Measurements from ENCODE around the gene METTL25.

Gene METTL25

DNA sequence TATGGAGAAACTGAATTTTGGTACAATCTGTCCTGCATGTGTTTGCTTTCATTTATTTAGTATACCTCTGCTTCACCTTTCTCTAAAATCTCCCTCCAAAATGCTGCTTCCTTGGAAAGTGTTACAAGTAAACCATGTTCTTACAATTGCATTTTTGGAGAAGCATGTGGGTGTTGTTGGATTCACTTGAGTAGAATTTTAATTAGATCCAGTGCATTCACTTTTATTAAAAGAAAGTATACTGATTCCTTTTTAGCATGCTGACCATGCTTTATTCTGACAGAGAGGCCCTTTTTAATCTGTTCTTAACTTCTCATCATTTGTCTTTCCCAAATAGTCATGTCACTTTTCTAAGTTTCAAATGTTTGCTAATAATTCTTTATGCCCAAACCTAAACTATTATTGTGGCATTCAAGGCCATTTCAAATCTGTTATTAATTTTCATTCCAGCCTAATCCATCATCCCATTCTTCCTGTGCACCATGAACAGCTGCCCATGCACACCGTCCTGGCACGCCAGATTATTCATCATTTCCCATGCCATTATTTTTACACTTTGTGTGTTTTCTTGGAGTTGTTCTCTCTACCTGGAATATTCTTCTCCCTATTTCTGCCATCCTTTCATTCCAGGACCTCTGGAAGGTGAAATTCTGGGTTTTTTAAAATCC, 90.7 kb downstream of the METTL25 start:
- DNase-seq (ENCODE audit: insufficient read length, low spot score) (no peak), FAIRE-seq (no peak)
- TF ChIP-seq SPI1 (IDR thresholded peaks at IDR 0.05; ENCODE audit: low read depth, low read length) (no peak), POLR2AphosphoS5 (IDR thresholded peaks at IDR 0.05; ENCODE audit: low read depth, low read length) (no peak), POLR2A (IDR thresholded peaks at IDR 0.05; ENCODE audit: low read depth, low read length) (no peak), PAX5 (IDR thresholded peaks at IDR 0.05; ENCODE audit: insufficient read depth, low read length, severe bottlenecking) (no peak), TAF1 (IDR thresholded peaks at IDR 0.05; ENCODE audit: low read depth, low read length) (no peak), POU2F2 (IDR thresholded peaks at IDR 0.05; ENCODE audit: low read depth, low read length) (no peak)

DNA sequence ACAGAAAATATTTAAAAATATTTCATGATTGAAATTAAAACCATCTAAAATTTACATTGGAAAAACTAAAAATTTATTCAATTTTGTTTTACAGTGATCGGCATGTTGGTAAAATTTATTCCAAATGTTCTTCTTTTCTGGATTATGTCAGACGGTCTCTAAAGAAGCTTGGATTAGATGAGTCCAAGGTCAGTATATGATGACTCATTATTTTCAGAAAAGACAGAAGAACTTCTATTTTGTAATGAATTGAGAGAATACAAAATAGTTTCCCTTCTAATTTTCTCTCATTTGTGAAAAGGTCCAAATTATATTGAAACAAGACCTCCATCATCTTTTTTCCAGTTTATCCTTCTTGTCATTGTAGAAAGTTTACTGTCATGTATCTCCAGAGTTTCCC, 98.3 kb downstream of the METTL25 start:
- FAIRE-seq = no peak
- DNase-seq (ENCODE audit: insufficient read length, low spot score) = no peak
- no peak for TF ChIP-seq POLR2A (IDR thresholded peaks at IDR 0.05; ENCODE audit: low read depth, low read length)
- TF ChIP-seq POLR2AphosphoS5 (IDR thresholded peaks at IDR 0.05; ENCODE audit: low read depth, low read length) = no peak
- no peak for TF ChIP-seq TAF1 (IDR thresholded peaks at IDR 0.05; ENCODE audit: low read depth, low read length)
- TF ChIP-seq SPI1 (IDR thresholded peaks at IDR 0.05; ENCODE audit: low read depth, low read length) = no peak
- TF ChIP-seq POU2F2 (IDR thresholded peaks at IDR 0.05; ENCODE audit: low read depth, low read length) = no peak
- no peak for TF ChIP-seq PAX5 (IDR thresholded peaks at IDR 0.05; ENCODE audit: insufficient read depth, low read length, severe bottlenecking)

DNA sequence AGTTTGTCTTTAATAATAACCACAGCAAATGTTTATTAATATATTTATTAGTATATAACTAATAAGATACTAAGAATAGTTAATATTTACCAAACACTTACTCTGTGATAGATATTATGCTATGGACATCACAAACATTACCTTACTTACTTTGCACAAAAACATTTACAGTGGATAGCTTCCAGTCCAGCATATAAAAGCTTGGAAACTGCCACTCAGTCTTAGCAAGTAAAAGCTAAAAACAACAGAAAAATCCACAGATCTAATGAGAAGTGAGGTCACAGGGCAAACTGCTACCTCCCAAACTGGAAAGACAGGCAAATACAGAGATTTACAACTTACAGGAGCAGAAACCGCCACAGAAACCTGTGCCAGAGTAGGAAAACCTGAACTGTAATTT, 99.8 kb downstream of the METTL25 start:
- DNase-seq (ENCODE audit: insufficient read length, low spot score) (no peak), FAIRE-seq (no peak)
- TF ChIP-seq POLR2AphosphoS5 (IDR thresholded peaks at IDR 0.05; ENCODE audit: low read depth, low read length) (no peak), POLR2A (IDR thresholded peaks at IDR 0.05; ENCODE audit: low read depth, low read length) (no peak), POU2F2 (IDR thresholded peaks at IDR 0.05; ENCODE audit: low read depth, low read length) (no peak), SPI1 (IDR thresholded peaks at IDR 0.05; ENCODE audit: low read depth, low read length) (no peak), PAX5 (IDR thresholded peaks at IDR 0.05; ENCODE audit: insufficient read depth, low read length, severe bottlenecking) (no peak), TAF1 (IDR thresholded peaks at IDR 0.05; ENCODE audit: low read depth, low read length) (no peak)

- DNase-seq (ENCODE audit: insufficient read length, low spot score) (no peak), FAIRE-seq (no peak)
- TF ChIP-seq POLR2A (IDR thresholded peaks at IDR 0.05; ENCODE audit: low read depth, low read length) (no peak), POLR2AphosphoS5 (IDR thresholded peaks at IDR 0.05; ENCODE audit: low read depth, low read length) (no peak), POU2F2 (IDR thresholded peaks at IDR 0.05; ENCODE audit: low read depth, low read length) (no peak), PAX5 (IDR thresholded peaks at IDR 0.05; ENCODE audit: insufficient read depth, low read length, severe bottlenecking) (no peak), TAF1 (IDR thresholded peaks at IDR 0.05; ENCODE audit: low read depth, low read length) (no peak), SPI1 (IDR thresholded peaks at IDR 0.05; ENCODE audit: low read depth, low read length) (no peak)
These were observed 103.1 kb downstream of the METTL25 start for GRCh38 chr12:82461393-82461792.

DNA sequence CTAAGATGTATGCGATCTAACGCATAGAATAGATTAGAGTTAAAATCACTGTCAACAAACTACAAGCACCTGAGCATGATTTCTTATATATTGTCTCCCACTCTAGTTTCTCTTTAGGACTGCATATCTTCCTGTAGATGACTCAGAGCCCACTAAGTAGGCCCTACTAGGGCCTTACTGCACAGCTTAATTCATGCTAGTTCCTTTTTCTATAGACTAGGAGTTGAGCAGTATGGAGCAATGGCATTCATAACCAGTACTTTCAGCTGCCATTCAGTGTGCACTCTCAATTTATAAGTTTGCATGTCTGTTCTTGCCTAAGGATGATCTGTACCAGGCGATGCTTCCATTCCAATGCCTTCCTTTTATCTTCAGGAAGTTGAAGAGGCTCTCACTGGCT, 103.5 kb downstream of the METTL25 start:
- FAIRE-seq = no peak
- TF ChIP-seq SPI1 (IDR thresholded peaks at IDR 0.05; ENCODE audit: low read depth, low read length) (no peak), POLR2A (IDR thresholded peaks at IDR 0.05; ENCODE audit: low read depth, low read length) (no peak), POLR2AphosphoS5 (IDR thresholded peaks at IDR 0.05; ENCODE audit: low read depth, low read length) (no peak), PAX5 (IDR thresholded peaks at IDR 0.05; ENCODE audit: insufficient read depth, low read length, severe bottlenecking) (no peak), POU2F2 (IDR thresholded peaks at IDR 0.05; ENCODE audit: low read depth, low read length) (no peak), TAF1 (IDR thresholded peaks at IDR 0.05; ENCODE audit: low read depth, low read length) (no peak)
- no peak for DNase-seq (ENCODE audit: insufficient read length, low spot score)

DNA sequence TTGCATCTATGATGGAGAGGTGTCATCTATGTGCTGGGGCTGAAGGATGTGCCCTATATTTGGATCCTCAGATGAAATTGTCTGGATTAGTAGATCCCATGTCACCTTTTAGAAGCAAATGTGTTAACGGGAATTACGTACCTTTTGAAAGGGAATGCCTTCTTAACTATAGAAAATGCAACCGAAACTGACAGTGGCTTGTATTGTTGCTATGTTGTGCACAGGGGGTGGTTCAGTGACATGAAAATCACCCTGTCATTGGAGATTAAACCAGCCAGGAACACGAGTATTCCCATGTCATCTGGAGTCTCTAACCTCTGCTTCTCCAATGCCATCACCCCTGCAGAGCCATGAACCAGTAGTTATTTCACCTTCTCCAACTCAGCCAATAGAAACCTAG, 110.2 kb downstream of the METTL25 start:
- no peak for FAIRE-seq
- no peak for TF ChIP-seq SPI1 (IDR thresholded peaks at IDR 0.05; ENCODE audit: low read depth, low read length)

GRCh38 chr12:82470906-82471512, 112.7 kb downstream of the METTL25 start:
- DNase-seq (ENCODE audit: insufficient read length, low spot score) (no peak), FAIRE-seq (no peak)
- TF ChIP-seq POLR2A (IDR thresholded peaks at IDR 0.05; ENCODE audit: low read depth, low read length) (no peak), POU2F2 (IDR thresholded peaks at IDR 0.05; ENCODE audit: low read depth, low read length) (no peak), TAF1 (IDR thresholded peaks at IDR 0.05; ENCODE audit: low read depth, low read length) (no peak), PAX5 (IDR thresholded peaks at IDR 0.05; ENCODE audit: insufficient read depth, low read length, severe bottlenecking) (no peak), POLR2AphosphoS5 (IDR thresholded peaks at IDR 0.05; ENCODE audit: low read depth, low read length) (no peak), SPI1 (IDR thresholded peaks at IDR 0.05; ENCODE audit: low read depth, low read length) (no peak)

More for the DNA sequence above, 110.2 kb downstream of the METTL25 start:
- DNase-seq (ENCODE audit: insufficient read length, low spot score) = no peak

DNA sequence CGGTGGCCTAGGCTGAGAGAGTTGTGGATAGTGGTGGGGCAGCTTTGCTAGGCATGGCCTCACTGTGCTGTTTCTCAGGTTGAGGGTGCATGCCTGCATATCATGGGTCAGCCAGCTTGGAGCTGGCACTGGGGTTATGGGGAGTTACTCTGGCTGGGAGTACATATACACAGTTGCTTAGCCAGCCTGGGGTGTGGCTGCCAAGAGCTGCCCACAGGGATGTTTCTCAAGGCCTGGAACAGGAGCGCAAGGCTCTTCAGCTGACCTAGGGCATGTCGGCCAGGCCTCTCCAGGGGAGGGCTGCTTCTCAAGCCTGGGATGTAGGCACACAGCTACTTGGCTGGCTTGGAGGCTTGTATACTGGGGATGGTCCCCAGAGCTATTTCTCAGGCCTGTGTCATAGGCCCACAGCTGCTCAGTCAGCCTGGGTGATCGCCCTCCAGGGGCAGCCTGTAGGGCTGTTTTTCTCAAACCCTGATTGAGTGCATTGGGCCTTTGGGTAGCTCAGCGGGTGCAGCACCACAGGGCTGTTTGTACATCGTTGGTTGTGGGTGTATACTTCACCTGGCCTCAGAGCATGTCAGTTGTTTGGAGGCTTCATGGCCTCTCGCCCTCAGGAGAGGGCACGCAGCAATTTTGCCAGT, 114.9 kb downstream of the METTL25 start:
- DNase-seq (ENCODE audit: insufficient read length, low spot score) = no peak
- FAIRE-seq = peak; percentile 26
- TF ChIP-seq SPI1 (IDR thresholded peaks at IDR 0.05; ENCODE audit: low read depth, low read length) (no peak), POLR2AphosphoS5 (IDR thresholded peaks at IDR 0.05; ENCODE audit: low read depth, low read length) (no peak), TAF1 (IDR thresholded peaks at IDR 0.05; ENCODE audit: low read depth, low read length) (no peak), POU2F2 (IDR thresholded peaks at IDR 0.05; ENCODE audit: low read depth, low read length) (no peak), POLR2A (IDR thresholded peaks at IDR 0.05; ENCODE audit: low read depth, low read length) (no peak), PAX5 (IDR thresholded peaks at IDR 0.05; ENCODE audit: insufficient read depth, low read length, severe bottlenecking) (no peak)

- DNase-seq (ENCODE audit: insufficient read length, low spot score) (no peak), FAIRE-seq (no peak)
- no peak for TF ChIP-seq POU2F2 (IDR thresholded peaks at IDR 0.05; ENCODE audit: low read depth, low read length)
- TF ChIP-seq TAF1 (IDR thresholded peaks at IDR 0.05; ENCODE audit: low read depth, low read length) = no peak
- no peak for TF ChIP-seq SPI1 (IDR thresholded peaks at IDR 0.05; ENCODE audit: low read depth, low read length)
- no peak for TF ChIP-seq POLR2A (IDR thresholded peaks at IDR 0.05; ENCODE audit: low read depth, low read length)
- no peak for TF ChIP-seq PAX5 (IDR thresholded peaks at IDR 0.05; ENCODE audit: insufficient read depth, low read length, severe bottlenecking)
- TF ChIP-seq POLR2AphosphoS5 (IDR thresholded peaks at IDR 0.05; ENCODE audit: low read depth, low read length) = no peak
These were observed 116.0 kb downstream of the METTL25 start for GRCh38 chr12:82474181-82474797.

Data from GM12891 (cell line).